GM19328 (cell line): Measurements from ENCODE around the gene IPO4.
A peak's percentile ranks its signal among the peaks of the same experiment; 100 is the strongest.

Experiments used
- ATAC-seq: cut with Tn5 transposase; IDR thresholded peaks from one replicate; pipeline ENCODE4 v1.9.1; 2021; ENCODE audit warnings: mild to moderate bottlenecking, moderate library complexity; ENCODE audit not compliant: unreplicated experiment

The IPO4 gene

DNA sequence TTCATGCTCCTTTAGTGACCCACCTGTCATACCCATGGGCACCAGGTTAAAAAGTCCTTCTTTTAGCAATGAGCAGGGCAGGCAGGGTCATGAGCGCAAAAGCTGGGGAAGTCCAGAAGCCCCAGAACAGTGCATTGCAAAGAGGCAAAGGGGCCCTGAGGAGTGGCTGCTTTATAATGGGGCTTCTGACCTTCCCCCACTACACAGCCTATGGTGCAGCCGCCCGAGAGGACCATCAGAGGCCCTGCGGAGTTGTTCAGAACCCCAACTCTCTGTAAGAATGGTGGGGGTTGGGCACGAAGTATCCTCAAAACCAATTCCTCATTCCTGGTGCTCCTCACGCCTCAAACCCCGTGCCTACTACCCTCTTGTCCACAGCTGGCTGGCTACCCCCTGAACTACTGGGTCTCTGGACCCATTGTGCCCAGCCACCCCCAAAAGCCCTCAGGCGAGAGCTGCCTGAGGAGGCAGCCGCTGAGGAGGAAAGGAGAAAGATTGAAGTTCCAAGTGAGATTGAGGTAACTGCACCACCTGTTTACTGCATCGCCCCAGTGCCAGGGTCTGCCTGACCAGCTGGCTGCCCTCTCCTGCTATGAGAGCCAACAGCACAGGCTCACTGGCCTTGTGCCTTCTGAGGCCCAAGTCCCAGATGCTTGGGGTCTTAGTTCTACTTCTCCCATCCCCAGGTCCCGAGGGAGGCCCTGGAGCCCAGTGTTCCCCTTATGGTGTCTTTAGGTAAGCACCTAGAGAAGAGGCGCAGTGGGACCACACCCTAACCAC is 10.0 kb downstream of the IPO4 start:
- no peak for ATAC-seq

- ATAC-seq = no peak
Observed at GRCh38 chr14:24177891-24178290, 10.7 kb downstream of the IPO4 start.

GRCh38 chr14:24177041-24177825 is 11.4 kb downstream of the IPO4 start:
- ATAC-seq = no peak

- no peak for ATAC-seq
Observed at GRCh38 chr14:24176599-24176998, 12.0 kb downstream of the IPO4 start.

DNA sequence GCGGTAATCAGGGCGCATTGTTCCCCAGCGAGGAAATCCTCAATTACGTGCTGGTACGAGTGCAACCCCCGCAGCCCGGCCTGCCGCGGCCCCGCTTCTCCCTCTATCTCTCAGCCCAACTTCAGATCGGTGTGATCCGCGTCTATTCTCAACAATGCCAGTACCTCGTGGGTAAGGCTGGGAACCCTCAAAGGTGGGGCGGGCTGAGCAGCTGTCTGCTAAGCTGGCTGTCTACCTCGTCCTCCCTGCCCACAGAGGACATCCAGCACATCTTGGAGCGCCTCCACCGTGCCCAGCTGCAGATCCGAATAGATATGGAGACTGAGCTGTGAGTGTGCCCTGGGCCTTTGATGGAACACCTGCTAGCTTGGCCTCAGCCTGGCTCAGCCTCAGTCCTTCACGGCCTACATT is 15.7 kb downstream of the IPO4 start:
- ATAC-seq = no peak

GRCh38 chr14:24172261-24172860 is 16.3 kb downstream of the IPO4 start:
- ATAC-seq = peak; percentile 18

GRCh38 chr14:24171422-24172260 is 17.0 kb downstream of the IPO4 start, which contains the start of gene REC8:
Gene REC8, plus strand, starts transcription at chr14:24172080. Its CDS starts 473 bp downstream, at chr14:24172553.
- peak; percentile 55 for ATAC-seq

DNA sequence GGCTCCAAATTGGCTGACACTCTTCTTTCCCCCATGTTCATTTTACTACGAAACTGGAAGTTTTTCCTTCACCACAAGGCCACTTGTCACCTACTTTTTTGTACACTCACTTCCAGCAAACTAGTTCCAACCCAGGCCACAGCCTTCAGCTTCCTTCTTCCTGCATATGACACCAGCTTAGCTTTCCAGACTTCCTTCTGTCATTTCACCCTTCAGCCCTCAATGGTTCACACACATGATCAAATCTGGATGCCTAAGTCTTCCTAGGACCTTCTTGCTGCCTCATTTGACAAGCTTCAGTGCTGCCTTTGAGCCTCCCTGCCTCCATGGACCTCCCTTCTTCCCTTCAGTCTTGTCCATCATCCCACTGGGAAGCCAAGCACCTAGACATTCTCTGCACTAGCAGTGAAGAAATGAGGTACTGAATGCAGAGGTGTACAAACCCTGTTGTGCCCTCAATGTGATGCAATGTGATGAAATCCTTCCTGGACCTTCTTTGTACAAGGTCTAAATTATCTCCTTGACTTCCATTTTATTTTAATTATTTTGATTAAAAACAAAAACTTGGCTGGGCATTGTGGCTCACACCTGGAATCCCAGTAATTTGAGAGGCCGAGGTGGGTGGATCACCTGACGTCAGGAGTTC is 21.0 kb downstream of the IPO4 start:
- no peak for ATAC-seq

DNA sequence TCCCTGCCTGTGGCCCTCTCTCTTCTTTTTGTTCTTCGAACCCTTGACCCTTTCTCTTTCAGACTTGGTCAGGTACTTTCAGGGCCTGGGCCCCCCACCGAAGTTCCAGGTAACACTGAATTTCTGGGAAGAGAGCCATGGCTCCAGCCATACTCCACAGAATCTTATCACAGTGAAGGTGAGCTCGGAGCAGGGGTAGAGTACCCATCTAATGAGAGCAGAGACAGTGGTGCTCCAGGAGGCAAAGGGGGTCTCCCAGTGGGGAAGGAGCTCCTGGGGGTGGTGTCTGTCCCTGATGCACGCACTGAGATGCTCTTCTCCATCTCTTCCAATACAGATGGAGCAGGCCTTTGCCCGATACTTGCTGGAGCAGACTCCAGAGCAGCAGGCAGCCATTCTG is 22.8 kb downstream of the IPO4 start:
- ATAC-seq = no peak

GRCh38 chr14:24164518-24164991 is 24.1 kb downstream of the IPO4 start:
- ATAC-seq = no peak

DNA sequence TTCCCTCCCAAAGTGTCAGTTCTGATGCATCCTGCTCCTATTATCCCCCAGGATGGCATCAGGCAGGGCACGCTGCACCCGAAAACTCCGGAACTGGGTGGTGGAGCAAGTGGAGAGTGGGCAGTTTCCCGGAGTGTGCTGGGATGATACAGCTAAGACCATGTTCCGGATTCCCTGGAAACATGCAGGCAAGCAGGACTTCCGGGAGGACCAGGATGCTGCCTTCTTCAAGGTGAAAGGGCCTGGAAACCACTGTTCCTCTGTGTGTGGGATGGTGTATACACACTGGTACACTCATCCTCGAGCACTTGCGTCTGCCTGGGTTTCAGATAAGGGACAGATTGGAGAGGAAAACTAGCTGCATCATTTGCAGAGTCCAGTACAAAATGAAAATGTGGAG is 26.5 kb downstream of the IPO4 start:
- ATAC-seq = no peak

GRCh38 chr14:24160850-24161804 is 27.5 kb downstream of the IPO4 start, which contains the start of gene IRF9:
Gene IRF9, plus strand, starts transcription at chr14:24161265. Its CDS starts 880 bp downstream, at chr14:24162145.
- ATAC-seq = peak; percentile 70

DNA sequence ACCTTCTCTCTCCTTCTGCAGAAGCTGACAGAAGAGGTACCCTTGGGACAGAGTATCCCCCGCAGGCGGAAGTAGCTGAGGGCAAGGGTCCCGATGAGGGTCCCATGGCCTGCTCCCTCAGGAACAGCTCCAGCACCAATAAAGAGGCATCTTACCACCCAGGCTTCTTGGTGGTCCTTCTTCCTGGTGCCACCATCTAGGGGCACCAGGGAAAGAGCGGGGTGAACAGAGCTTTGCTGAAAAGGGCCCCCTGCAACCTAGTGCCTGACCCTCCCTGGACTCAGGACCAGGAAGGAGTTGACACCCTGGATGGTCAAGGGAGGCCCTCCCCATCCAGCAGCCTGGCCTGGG is 28.1 kb downstream of the IPO4 start:
- no peak for ATAC-seq

DNA sequence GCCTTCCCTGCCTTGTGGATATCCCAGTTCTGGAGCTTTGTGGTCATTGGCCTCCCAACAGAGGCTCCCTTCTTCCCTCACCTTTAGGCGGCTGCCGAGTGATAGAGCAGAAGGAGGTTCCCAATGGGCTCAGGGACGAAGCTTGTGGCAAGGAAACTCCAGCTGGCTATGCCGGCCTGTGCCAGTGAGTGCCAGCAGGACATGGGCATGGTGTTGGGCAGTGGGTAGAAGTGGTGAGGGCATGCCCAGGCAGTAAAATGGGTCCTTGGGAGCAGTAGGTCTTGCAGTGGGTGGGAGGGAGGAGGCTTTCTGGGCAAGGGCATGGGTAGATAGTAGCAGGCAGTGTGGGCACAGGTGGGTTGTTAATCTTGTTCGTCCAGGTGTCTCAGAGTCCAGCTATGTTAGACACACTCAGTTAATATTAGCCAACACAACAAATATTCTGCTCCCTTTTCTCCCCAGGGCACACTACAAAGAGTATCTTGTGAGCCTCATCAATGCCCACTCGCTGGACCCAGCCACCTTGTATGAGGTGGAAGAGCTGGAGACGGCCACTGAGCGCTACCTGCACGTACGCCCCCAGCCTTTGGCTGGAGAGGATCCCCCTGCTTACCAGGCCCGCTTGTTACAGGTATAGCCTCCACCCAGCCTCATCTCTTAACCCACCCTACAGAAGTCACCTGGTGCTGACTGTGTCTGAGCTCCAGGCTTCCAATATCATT is 28.7 kb downstream of the IPO4 start:
- ATAC-seq = no peak

DNA sequence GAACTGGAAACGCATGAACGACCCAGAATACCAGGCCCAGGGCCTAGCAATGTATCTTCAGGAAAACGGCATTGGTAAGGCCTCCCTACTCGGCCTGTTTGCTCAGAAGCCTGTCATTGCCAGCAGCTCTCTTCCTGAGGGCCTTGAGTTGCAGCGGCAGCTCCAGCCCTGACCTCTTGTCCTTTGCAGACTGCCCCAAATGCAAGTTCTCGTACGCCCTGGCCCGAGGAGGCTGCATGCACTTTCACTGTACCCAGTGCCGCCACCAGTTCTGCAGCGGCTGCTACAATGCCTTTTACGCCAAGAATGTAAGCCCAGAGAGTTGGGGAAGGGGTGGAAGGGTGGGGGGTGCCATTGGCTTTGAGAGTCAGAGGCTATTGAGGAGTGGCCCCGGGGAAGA is 31.3 kb downstream of the IPO4 start:
- ATAC-seq = no peak

GRCh38 chr14:24156840-24157239 is 31.8 kb downstream of the IPO4 start:
- no peak for ATAC-seq

DNA sequence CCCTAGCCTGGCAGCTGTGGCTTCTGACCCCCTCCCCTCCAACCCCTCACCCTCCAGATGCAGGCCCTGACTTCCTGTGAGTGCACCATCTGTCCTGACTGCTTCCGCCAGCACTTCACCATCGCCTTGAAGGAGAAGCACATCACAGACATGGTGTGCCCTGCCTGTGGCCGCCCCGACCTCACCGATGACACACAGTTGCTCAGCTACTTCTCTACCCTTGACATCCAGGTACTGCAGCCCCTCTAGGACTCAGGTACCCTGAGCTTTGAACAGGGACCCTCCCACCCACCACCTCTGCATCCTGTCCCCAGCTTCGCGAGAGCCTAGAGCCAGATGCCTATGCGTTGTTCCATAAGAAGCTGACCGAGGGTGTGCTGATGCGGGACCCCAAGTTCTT is 33.5 kb downstream of the IPO4 start:
- ATAC-seq = no peak

DNA sequence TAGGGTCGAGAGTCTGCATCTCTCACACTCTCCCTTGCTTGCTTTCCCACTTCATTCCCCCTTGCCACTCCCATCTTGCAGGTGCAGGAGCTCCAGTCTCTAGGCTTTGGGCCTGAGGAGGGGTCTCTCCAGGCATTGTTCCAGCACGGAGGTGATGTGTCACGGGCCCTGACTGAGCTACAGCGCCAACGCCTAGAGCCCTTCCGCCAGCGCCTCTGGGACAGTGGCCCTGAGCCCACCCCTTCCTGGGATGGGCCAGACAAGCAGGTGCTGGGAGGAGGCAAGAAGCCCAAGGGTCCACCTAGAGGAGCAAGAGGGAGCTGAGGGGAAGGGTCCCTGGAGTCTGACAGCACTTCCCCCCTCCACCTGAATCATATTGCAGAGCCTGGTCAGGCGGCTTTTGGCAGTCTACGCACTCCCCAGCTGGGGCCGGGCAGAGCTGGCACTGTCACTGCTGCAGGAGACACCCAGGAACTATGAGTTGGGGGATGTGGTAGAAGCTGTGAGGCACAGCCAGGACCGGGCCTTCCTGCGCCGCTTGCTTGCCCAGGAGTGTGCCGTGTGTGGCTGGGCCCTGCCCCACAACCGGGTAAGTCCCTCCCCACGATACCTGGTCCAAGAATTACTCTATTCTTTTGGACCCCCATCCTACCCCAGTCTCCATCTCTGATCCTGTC is 37.1 kb downstream of the IPO4 start:
- ATAC-seq = no peak
